PC-9 (cell line): Measurements from ENCODE around the gene DUSP21. TPM values are rescaled to one million over a fixed set of nuclear protein-coding genes. Genes with fewer than 3 reads are reported as not detected.

Experiments
- BruUV-seq: library from RNA; stranded (reverse); fragments of 400-500 nt; replicated peaks from 2 replicates; lab custom pipeline; 2021; lab: Mats Ljungman, UMichigan
- CTCF ChIA-PET: fragments of 300-600 bp; sonication (Branson Sonifier 250); formaldehyde crosslinking; loops from one replicate; lab custom pipeline; 2022; ENCODE audit warnings: antibody characterized with exemption; lab: Charles Lee
- POLR2A ChIA-PET: fragments of 300-600 bp; sonication (Branson Sonifier 250); formaldehyde crosslinking; loops from one replicate; lab custom pipeline; 2022; ENCODE audit warnings: antibody characterized with exemption; ENCODE audit not compliant: unreplicated experiment; lab: Charles Lee
- DNase-seq, 2 experiments: peaks; one replicate each; pipeline versions ENCODE4 v3.0.0 to v3.0.0-alpha.2; 2015 to 2022; ENCODE audit warnings: mixed read lengths in 1 of 2
- H2AFZ ChIP-seq: fragments of 200-600 bp; sonication (generic); 2 replicates; pipeline ENCODE4 v1.8.1; 2017; ENCODE audit warnings: antibody characterized with exemption
- H3F3A ChIP-seq: fragments of 200-600 bp; sonication (generic); 2 replicates; pipeline ENCODE4 v1.8.1; 2017; ENCODE audit warnings: antibody characterized with exemption, mild to moderate bottlenecking, low read depth; ENCODE audit not compliant: insufficient read depth
- H3K27ac ChIP-seq: fragments of 200-600 bp; sonication (generic); 2 replicates; pipeline ENCODE4 v1.6.1; 2016; ENCODE audit warnings: mixed run types
- H3K27me3 ChIP-seq: fragments of 200-600 bp; sonication (generic); 2 replicates; pipeline ENCODE4 v1.6.1; 2016; ENCODE audit warnings: low read depth, mixed run types; ENCODE audit not compliant: insufficient read depth
- H3K36me3 ChIP-seq: fragments of 200-600 bp; sonication (generic); 2 replicates; pipeline ENCODE4 v1.6.1; 2016; ENCODE audit warnings: low read depth, mixed run types
- H3K4me1 ChIP-seq: fragments of 200-600 bp; sonication (generic); replicated peaks from 2 replicates; pipeline ENCODE4 v1.6.1; 2016; ENCODE audit warnings: mixed run types; ENCODE audit not compliant: insufficient read depth
- H3K4me2 ChIP-seq: fragments of 200-600 bp; sonication (generic); 2 replicates; pipeline ENCODE4 v1.6.1; 2017; ENCODE audit warnings: mixed run types
- H3K4me3 ChIP-seq: fragments of 200-600 bp; sonication (generic); 2 replicates; pipeline ENCODE4 v1.6.1; 2016; ENCODE audit warnings: mixed run types
- H3K79me2 ChIP-seq: fragments of 200-600 bp; sonication (generic); 2 replicates; pipeline ENCODE4 v1.6.1; 2017; ENCODE audit warnings: low read depth, mixed run types
- H3K9me2 ChIP-seq: fragments of 200-600 bp; sonication (generic); 2 replicates; pipeline ENCODE4 v1.8.1; 2017; ENCODE audit warnings: mild to moderate bottlenecking; ENCODE audit not compliant: insufficient read depth
- H3K9me3 ChIP-seq: fragments of 200-600 bp; sonication (generic); 2 replicates; pipeline ENCODE4 v1.8.1; 2016; ENCODE audit warnings: low read depth; ENCODE audit not compliant: insufficient read depth
- H4K20me1 ChIP-seq: fragments of 200-600 bp; sonication (generic); 2 replicates; pipeline ENCODE4 v1.8.1; 2017; ENCODE audit not compliant: insufficient read depth
- CTCF ChIP-seq: fragments of 200-600 bp; sonication (generic); conservative IDR thresholded peaks from 2 replicates; pipeline ENCODE4 v1.6.1; 2017; ENCODE audit warnings: mixed run types, antibody characterized with exemption, mild to moderate bottlenecking, moderate library complexity
- EZH2 ChIP-seq: fragments of 200-600 bp; sonication (generic); IDR thresholded peaks from 2 replicates; pipeline ENCODE4 v1.8.0; 2017; ENCODE audit warnings: antibody characterized with exemption, low read depth
- intact Hi-C: fragments of 100-400 bp; cut with micrococcal nuclease; formaldehyde crosslinking; loops from one replicate; pipeline ENCODE4 v1.10.0; 2022; ENCODE audit not compliant: unreplicated experiment
- total RNA-seq: library from RNA; stranded (reverse); gene quantifications from 2 replicates; pipeline ENCODE4 v1.2.3, GENCODE V29; 2021

DUSP21 gene
- total RNA-seq, 1 experiment from 2014 or later, result not detected

- H3K79me2 ChIP-seq, result peaks cover 38% of the 10 kb centered on the region
- BruUV-seq, result no TSS peak
- peak within 1 kb of the TSS; percentile 75 for H3K4me2 ChIP-seq
- no peaks in the 10 kb centered on the region for H3K9me2 ChIP-seq
- no peaks in the 10 kb centered on the region for H4K20me1 ChIP-seq
- H3K27me3 ChIP-seq, result no peaks in the 10 kb centered on the region
- H3K36me3 ChIP-seq, result no peaks in the 10 kb centered on the region
- TF ChIP-seq CTCF (no peak), EZH2 (no peak)
- H3K27ac ChIP-seq, result peak within 1 kb of the TSS; percentile 73
- peak within 1 kb of the TSS; percentile 58 for H2AFZ ChIP-seq
- intact Hi-C loops, result loop anchor here (2.0 kb wide), 1 partner anchor 198 kb away; no protein-coding TSS in a partner anchor
- DNase-seq, result peak; percentile 80 to 88
- POLR2A ChIA-PET, result interaction anchor here (0.6 kb wide), 2 partner anchors 441 to 1964 kb away, joined by 3 to 13 read pairs; partner anchors contain the start of gene RP2
- peaks cover 7% of the 10 kb centered on the region; the same call in 1 of the 2 replicates for H3K4me1 ChIP-seq
- CTCF ChIA-PET, result interaction anchor here (0.7 kb wide), 2 partner anchors 228 to 801 kb away, joined by 4 to 8 read pairs; no protein-coding TSS in a partner anchor
- H3F3A ChIP-seq, result no peaks in the 10 kb centered on the region
- peak within 1 kb of the TSS; percentile 62 for H3K4me3 ChIP-seq
- H3K9me3 ChIP-seq, result no peaks in the 10 kb centered on the region
Observed at GRCh38 chrX:44872821-44873414, 29.1 kb downstream of the DUSP21 start, which contains the start of gene KDM6A. TSS of gene KDM6A (plus strand) at chrX:44873188. CDS start at chrX:44873552, 364 bp downstream.

- Histone ChIP-seq H3K9me3 (no peaks in the 10 kb centered on the region), H3K4me1 (peaks cover 7% of the 10 kb centered on the region; the same call in 1 of the 2 replicates), H3K4me2 (peak overlapping the region; percentile 75), H3K4me3 (peak overlapping the region; percentile 62), H2AFZ (peak overlapping the region; percentile 58; the same call in 1 of the 2 replicates), H3K36me3 (no peaks in the 10 kb centered on the region), H3K9me2 (no peaks in the 10 kb centered on the region), H3K27ac (peak overlapping the region; percentile 73), H4K20me1 (no peaks in the 10 kb centered on the region), H3F3A (no peaks in the 10 kb centered on the region), H3K79me2 (peaks cover 45% of the 10 kb centered on the region), H3K27me3 (no peaks in the 10 kb centered on the region)
- TF ChIP-seq CTCF (no peak), EZH2 (no peak)
- BruUV-seq, result TSS peak; percentile 58
- CTCF ChIA-PET, result interaction anchor here (0.7 kb wide), 1 partner anchor 228 kb away, joined by 8 read pairs; no protein-coding TSS in a partner anchor
- intact Hi-C loops, result loop anchor here (2.0 kb wide), 1 partner anchor 197 kb away; no protein-coding TSS in a partner anchor
- POLR2A ChIA-PET, result interaction anchor here (0.6 kb wide), 1 partner anchor 1963 kb away, joined by 3 read pairs; the partner anchor contains the start of gene RP2
- peak in 1 of 2 experiments; percentile 12 for DNase-seq
Observed at GRCh38 chrX:44873415-44874276, 29.8 kb downstream of the DUSP21 start.
